Forelimb muscle (tissue), 1 donor: Measurements from ENCODE around the gene ATP12A. TPM values are rescaled to one million over a fixed set of nuclear protein-coding genes. Genes with fewer than 3 reads are reported as not detected.

Experiments used
- polyA plus RNA-seq: library from polyadenylated mRNA; unstranded; fragments of 120-200 nt; gene quantifications from one replicate; pipeline ENCODE4 v1.2.1, GENCODE V29; 2013; ENCODE audit not compliant: insufficient read length

ATP12A gene
- polyA plus RNA-seq, 1 donor, result not detected

Other genes with a start within 250 kb of the ATP12A start
- gene PARP4, start 167.6 kb upstream of the ATP12A start, polyA plus RNA-seq, result 24.2 TPM
- gene RNF17, start 83.8 kb downstream of the ATP12A start, polyA plus RNA-seq, result 0.19 TPM